GM13977 (cell line): ENCODE data around the gene HHLA2.

Source experiments
- DNase-seq: peaks from one replicate; pipeline ENCODE4 v3.0.0; 2012; ENCODE audit warnings: low spot score
- CTCF ChIP-seq: IDR thresholded peaks from 2 replicates; pipeline ENCODE4 v1.5.1; 2012; ENCODE audit warnings: mild to moderate bottlenecking, control low read depth; ENCODE audit not compliant: insufficient read depth; ENCODE audit errors: extremely low read depth, missing control alignments
- in situ Hi-C: fragments of 300-500 bp; cut with MboI; formaldehyde crosslinking; loops from one replicate; pipeline ENCODE4 v1.12.0; 2022; ENCODE audit warnings: low sequenced_read_pairs, low pct_unique_long_range_greater_than_20kb, mixed read lengths, inconsistent platforms; ENCODE audit not compliant: unreplicated experiment

The HHLA2 gene

DNA sequence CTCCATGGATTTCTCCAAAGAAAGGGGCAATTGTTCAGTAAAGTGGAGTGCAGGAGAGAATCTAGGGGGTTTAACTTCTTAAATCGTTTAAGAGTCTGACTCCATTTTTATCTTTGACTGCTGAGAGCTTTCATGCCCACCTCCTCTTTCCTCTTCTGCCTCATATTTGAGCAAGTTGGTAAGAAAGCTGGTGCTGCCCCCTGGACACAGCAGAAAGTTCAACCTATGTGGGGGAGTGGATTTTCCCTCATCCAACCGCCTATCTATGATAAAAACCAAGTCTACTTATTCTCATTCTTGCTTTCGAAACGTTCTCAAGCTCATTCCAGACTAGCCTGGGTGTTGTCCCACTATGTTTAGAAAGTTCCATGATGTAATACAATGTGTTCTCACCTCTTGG is 26.0 kb downstream of the HHLA2 start:
- in situ Hi-C loops = no loop called here
- no peak for DNase-seq
- peak; percentile 13 for TF ChIP-seq CTCF

- DNase-seq = no peak
- TF ChIP-seq CTCF = no peak
- in situ Hi-C loops = no loop called here
Measured at GRCh38 chr3:108324177-108324576, 27.8 kb downstream of the HHLA2 start.

DNA sequence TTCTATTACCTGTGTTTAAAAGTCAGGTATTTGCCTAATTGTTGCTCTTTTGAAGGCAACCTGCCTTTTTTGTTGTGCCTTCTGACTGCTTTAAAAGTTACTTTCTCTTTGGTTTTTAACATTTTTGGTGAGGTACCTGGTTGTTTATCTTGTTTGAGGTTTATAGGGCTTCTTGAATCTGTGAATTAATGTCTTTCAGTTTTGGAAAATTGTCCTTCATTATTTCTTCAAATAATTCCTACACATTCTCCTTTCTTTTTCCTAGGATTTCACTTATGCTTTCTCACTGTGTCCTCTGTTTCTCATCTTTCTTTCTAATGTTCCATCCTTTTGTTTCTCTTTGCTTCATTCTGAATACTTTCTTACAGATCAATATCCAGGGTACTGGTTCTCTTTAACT is 30.8 kb downstream of the HHLA2 start:
- TF ChIP-seq CTCF = no peak

GRCh38 chr3:108328821-108329486 is 32.6 kb downstream of the HHLA2 start:
- in situ Hi-C loops = no loop called here
- DNase-seq = no peak
- TF ChIP-seq CTCF = no peak

More for the DNA sequence above, 30.8 kb downstream of the HHLA2 start:
- in situ Hi-C loops = no loop called here
- no peak for DNase-seq

GRCh38 chr3:108329508-108329907 is 33.2 kb downstream of the HHLA2 start:
- DNase-seq = no peak
- TF ChIP-seq CTCF = no peak
- in situ Hi-C loops = no loop called here

DNA sequence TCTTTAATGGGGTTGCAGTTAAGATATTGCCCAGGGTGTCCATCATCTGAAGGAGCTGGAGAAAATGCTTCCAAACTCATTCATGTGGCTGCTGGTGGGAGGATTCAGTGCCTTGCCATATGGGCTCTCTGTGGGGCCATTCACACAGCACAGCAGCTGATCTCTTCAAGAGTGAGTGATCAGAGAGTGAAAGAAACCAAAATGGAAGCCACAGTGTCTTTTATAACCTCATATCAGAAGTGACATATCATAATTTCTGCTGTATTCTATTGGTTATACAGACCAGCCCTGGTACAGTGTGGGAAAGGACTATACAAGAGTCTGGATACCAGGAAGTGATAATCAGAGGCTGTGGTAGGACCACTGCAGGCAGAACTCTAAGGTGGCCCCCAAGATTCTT is 33.6 kb downstream of the HHLA2 start:
- no peak for DNase-seq
- no peak for TF ChIP-seq CTCF
- in situ Hi-C loops = no loop called here

DNA sequence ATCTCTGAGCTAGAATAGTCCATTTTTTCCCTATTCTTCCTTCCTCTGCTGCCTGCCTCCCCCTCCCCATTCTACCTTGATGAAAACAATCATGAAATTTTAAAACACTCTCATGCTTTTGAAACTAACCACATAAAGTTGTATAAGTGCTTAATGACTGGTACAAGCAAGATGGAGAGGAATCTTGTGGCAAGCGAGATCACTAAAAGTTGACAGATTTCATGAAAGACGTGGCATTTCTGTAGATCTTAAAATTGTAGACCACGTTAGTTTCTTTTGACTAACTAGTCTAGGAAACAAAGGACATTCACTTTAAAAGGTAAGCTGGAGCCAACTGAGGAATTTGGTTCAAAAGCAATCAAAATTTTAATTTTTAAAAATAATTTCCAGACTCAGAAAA is 35.4 kb downstream of the HHLA2 start:
- no peak for TF ChIP-seq CTCF
- no peak for DNase-seq
- in situ Hi-C loops = no loop called here
